ENCODE results near the gene FAR2.

GRCh38 chr12:29150462-29150861 lies 1.4 kb downstream of the FAR2 start:
- TF ChIP-seq CTCF (IDR thresholded peaks at IDR 0.05) (no peak), POLR2A (IDR thresholded peaks at IDR 0.05) (no peak), EP300 (IDR thresholded peaks at IDR 0.05) (no peak)

All from tibial nerve (tissue), 4 donors.